ENCODE measurements around the gene SSTR5. TPM values are rescaled to one million over a fixed set of nuclear protein-coding genes. Genes with fewer than 3 reads are reported as not detected.

The SSTR5 gene
- total RNA-seq, 1 donor from 2014 or later, result not detected

DNA sequence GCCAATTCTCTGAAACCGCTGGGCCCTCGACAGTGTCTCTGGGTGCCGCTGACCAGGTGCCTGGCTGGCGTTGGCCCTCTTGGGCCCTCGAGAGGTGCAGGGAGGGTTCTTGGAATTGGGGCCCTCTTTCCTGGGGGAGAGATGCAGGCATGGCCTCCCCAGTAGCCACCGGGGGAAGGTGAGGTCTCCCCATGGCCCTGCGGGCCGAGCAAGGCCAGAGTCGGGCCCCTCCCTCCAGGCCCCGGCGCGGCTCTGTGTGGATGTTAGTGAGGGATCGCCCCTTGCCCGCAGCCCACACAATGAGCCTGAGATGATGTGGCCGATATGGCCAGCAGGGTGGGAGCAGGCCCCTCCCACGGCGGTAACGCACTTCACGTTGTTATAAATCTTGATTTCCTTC lies 46.6 kb downstream of the SSTR5 start:
- no peak overlapping the region for H3K4me3 ChIP-seq (ENCODE audit: low read depth, low read length)
- no peak for DNase-seq (ENCODE audit: low read depth)
- TF ChIP-seq CTCF (conservative IDR thresholded peaks at IDR 0.05; ENCODE audit: low read depth, low read length), result no peak

DNA sequence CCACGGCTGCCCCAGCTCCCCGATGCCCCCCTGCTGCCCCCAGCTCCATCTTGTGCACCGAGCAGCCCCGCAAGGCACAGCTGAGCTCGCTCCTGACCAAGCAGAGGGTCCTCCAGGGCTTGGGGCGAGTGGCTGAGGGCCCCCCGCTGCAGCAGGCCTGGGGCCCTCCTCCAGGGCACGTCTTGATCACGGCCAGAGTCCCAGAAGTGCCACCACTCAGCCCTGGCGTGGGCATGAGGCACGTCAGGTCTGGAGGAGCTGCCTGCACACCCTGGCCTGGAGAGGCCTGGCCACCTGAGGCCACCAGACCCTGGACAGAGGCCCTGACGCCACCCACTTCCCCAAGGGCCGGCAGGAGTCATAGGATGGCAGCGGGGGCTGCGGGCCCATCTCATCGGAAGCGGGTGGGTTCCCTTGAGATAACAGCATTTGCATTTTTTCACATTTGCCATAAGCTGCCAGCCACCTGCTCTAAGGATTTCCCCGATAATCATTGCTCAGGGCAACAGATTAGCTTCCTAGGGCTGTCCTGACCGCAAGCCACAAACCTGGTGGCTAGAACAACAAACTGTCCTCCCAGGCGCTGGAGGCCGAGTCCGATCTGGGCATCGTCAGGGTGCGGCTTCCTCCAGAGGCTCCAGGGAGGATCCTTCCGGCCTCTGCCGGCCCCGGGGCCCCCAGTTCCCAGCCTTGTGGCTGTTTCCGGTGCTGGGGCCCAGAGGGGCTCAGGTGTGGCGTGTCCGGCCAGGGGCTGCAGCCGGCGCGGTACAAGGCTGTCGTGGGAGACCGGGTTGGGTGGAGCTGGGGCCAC lies 47.4 kb downstream of the SSTR5 start:
- TF ChIP-seq CTCF (conservative IDR thresholded peaks at IDR 0.05; ENCODE audit: low read depth, low read length), result no peak
- no peak for DNase-seq (ENCODE audit: low read depth)
- H3K4me3 ChIP-seq (ENCODE audit: low read depth, low read length), result no peak overlapping the region

DNA sequence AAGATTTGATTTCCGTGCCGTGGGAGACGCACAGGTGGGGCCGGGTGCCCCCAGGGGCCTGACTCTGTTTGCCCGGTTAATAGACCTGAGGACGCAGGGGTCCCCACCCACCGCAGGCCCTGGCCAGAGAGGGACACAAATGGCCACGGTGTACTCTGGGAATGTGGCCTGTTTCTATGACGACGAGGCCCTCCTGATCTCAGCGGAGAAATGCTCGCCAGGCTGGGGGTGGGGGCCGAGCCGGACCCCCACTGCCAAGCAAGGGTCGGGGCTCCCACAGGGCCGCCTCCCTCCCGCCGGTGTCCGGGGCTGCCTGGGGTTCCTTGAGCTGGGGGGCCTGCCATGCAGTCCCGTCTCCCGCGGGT lies 48.0 kb downstream of the SSTR5 start:
- TF ChIP-seq CTCF (conservative IDR thresholded peaks at IDR 0.05; ENCODE audit: low read depth, low read length), result no peak
- no peak overlapping the region for H3K4me3 ChIP-seq (ENCODE audit: low read depth, low read length)
- DNase-seq (ENCODE audit: low read depth), result no peak

DNA sequence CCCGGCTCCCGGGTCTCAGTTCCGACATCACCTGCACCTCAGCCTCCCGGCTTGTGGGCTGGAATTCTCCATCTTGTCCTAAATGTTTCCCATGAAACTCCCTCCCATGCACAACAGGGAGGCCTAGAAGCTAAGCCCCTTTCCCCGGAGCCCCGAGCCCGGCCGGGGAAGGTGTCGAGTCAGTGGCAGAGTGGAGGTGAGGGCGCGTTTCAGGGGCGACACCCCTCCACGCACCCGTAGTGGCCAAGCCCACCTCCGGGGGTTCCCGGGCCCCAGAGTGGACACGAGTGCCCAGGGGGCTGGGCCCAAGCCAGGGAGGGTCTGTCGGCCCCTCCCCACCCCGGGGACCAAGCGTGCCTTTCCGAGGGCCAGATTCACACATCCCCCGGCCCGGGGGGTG lies 48.5 kb downstream of the SSTR5 start:
- no peak for TF ChIP-seq CTCF (conservative IDR thresholded peaks at IDR 0.05; ENCODE audit: low read depth, low read length)
- no peak overlapping the region for H3K4me3 ChIP-seq (ENCODE audit: low read depth, low read length)
- DNase-seq (ENCODE audit: low read depth), result no peak

- TF ChIP-seq CTCF (conservative IDR thresholded peaks at IDR 0.05; ENCODE audit: low read depth, low read length), result no peak
- no peak overlapping the region for H3K4me3 ChIP-seq (ENCODE audit: low read depth, low read length)
- no peak for DNase-seq (ENCODE audit: low read depth)
Observed at GRCh38 chr16:1121601-1122397, 49.3 kb downstream of the SSTR5 start.

- H3K4me3 ChIP-seq (ENCODE audit: low read depth, low read length), result no peak overlapping the region
- no peak for TF ChIP-seq CTCF (conservative IDR thresholded peaks at IDR 0.05; ENCODE audit: low read depth, low read length)
- no peak for DNase-seq (ENCODE audit: low read depth)
Observed at GRCh38 chr16:1122398-1122765, 49.8 kb downstream of the SSTR5 start.

Data from epithelial cell of proximal tubule (primary cell).